ENCODE results near the gene XXYLT1.
"Not testable (repeated sequence)": the region's sequence is repeated elsewhere in the genome, so short reads cannot be mapped to it uniquely, and the experiment has no call there.

XXYLT1 gene

DNA sequence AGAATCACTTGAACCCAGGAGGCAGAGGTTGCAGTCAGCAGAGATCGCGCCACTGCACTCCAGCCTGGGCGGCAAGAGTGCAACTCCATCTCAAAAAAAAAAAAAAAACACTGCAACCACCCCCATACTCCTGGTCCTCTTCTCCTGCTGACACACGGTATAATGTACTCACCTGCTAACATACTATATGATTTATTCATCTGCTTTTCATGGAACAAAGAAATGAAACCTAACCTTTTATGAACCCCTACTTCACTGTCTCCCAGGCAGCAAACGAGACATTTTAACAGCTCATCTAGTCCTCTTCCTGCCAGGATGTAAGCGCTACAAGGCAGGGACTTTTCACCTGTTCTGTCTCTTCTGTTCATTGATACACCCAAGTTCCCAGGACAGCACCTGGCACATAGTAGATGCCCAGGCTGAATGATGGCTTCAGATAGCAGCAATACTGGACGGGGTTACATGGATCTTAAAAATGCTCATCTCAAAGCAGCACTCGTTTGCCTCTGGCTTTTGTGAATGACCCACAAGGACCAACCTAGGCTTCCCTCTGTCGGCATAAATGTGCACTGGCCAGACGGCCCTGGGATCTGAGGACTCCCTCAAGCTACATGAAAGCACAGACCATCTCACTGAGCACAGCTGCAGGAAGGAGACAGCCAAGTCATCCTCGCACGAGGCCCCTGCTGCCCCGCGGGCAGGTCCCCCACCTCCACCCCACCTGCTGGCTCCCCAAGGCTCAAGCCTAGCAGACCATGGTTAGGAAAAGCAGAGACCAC, 20.3 kb downstream of the XXYLT1 start:
- DNase-seq = no peak

DNA sequence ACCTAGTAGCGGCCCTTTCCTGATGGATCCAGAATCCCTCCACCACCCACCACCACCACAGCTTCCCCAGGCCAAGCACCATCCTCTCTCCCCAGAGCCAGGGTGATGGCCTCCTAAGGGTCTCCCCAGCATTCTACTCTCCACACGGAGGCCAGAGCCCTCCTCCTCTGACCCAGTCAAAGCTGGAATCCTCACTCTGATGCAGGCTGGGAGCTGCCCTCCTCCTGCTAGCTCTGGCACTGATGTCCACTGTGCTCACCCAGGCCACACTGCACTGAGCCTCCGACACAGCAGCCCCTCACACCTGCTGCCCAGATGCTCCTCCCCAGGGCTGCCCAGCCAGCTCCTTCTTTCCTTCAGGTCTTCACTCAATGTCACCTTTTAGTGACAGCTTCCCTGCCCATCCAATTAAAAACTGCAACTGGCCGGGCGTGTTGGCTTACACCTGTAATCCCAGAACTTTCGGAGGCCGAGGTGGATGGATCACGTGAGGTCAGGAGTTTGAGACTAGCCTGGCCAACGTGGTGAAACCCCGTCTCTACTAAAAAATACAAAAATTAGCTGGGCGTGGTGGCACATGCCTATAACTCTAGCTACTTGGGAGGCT, 21.0 kb downstream of the XXYLT1 start:
- DNase-seq = no peak

DNA sequence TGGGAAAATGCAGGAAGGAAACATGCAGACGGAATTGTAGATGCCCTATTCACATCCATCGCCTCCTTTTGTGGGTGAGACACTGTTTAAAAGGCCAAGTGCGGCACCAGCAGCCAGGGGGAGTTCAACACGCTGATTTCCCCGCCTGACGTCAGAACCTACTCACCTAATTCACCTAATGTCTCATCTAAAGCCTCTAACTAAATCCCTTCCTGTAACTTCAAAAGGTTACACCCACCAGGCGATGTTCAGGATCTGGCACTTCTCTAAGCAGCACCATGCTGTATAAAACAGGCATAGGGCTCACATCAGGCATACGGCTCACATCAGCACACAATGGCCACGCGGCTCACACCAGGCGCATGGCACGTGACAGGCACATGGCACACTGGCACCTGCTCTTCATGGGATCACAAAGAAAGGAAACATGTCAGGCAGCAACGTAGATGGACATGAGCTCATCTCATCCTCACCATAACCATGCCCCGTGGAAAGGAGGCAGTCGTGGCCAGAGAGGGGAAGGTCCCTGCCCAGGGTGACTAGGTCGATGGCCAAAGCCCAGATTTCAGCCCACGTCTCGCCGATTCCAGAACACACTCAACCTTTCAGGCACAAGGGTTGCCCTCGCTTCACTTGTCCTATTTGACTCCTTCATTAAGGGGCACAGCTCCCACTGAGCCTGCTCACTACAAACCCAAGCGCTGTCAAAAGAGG, 21.7 kb downstream of the XXYLT1 start:
- no peak for DNase-seq

DNA sequence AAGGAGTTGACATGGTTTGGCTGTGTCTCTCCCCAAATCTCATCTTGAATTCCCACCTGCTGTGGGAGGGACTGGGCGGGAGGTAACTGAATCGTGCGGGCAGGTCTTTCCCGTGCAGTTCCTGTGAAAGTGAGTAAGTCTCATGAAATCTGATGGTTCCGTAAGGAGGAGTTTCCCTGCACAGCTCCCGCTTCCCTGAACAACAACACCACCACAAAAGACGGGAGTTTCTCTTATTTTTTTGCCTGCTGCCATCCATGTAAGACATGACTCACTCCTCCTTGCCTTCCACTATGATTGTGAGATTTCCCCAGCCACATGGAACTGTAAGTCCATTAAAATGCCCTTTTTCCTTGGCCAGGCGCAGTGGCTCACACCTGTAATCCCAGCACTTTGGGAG, 22.7 kb downstream of the XXYLT1 start:
- DNase-seq = no peak

DNA sequence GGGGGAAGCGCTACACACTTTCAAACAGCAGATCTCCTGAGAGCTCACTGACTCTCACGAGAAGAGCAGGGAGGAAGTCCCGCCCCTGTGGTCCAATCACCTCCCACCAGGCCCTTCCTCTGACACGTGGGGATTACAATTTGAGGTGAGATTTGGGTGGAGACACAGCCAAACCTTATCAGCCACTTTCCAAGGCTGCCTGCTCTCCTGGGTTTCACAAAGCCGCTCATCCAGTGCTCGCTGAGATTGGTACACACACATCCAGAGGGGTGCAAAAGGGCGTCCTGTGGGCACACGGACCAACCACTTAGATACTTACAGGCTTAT, 23.1 kb downstream of the XXYLT1 start:
- no peak for DNase-seq

DNA sequence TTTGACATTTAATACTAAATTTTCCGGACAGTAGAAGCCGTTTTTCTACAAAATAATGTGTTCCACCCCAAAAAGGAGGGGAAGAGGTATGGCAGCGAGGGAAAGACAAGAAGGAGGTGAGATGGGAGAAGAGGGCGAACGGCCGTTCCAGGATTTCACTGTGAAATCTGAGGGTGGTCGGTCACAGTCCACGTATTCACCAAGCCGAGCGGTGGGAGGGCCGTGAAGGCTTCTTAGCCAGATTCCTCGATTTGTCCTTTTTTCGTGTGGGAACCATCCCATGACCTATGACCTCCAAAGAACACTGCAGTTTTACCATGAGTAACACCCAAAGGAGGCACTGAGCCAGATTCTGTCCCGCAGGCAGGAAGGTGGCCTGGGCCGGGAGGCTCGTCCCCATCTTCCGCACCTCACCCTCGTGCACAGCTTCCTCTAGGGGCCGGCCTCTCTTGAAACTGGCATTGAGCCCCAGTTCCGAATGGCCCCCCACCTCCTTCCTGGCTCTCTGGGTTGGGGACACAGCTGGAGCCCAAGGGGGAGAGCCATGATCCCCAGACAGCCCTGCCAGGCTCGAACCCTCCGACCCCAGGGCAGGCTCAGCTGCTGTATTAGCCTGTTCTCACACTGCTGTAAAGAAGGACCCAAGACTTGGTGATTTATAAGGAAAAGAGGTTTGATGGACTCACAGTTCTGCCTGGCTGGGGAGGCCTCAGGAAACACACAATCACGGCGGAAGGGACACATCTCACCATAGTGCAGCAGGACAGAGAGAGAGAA, 23.7 kb downstream of the XXYLT1 start:
- DNase-seq = no peak

DNA sequence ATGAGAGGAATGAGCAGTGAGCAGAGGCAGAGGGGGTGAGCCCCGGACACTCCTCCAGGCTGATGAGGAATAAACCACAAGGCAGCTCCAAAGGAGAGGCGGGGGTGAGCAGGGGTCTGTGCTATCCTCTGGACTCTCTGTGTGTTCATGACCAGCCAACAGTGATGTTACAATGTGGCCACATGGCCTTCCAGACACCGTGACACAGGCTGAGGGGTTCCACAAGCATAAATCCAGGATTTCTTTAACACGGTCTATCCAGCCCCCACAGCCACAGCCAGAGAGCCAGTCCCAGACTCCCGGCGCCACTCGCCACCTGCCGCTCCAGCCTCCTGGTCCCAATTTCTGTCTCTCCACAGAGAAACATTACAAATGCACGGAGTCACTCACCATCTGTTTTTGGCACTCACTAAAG, 24.4 kb downstream of the XXYLT1 start:
- no peak for DNase-seq

DNA sequence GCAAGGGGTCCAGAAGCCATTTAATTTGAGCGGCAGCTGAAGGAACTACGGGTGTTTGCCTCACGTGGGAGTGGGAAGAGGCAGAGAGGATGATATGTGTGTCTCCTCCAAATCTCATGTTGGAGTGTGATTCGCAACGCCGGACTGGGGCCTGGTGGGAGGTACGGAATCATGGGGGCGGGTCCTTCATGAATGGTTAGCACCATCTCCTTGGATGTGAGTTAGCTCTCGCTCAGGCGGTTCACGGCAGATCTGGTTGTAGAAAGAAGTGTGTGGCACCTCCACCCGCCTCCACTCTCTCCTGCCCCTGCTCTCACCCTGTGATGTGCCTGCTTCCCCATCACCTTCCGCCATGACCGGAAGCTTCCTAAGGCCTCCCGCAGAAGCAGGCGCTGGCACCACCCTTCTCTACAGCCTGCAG, 25.4 kb downstream of the XXYLT1 start:
- no peak for DNase-seq

DNA sequence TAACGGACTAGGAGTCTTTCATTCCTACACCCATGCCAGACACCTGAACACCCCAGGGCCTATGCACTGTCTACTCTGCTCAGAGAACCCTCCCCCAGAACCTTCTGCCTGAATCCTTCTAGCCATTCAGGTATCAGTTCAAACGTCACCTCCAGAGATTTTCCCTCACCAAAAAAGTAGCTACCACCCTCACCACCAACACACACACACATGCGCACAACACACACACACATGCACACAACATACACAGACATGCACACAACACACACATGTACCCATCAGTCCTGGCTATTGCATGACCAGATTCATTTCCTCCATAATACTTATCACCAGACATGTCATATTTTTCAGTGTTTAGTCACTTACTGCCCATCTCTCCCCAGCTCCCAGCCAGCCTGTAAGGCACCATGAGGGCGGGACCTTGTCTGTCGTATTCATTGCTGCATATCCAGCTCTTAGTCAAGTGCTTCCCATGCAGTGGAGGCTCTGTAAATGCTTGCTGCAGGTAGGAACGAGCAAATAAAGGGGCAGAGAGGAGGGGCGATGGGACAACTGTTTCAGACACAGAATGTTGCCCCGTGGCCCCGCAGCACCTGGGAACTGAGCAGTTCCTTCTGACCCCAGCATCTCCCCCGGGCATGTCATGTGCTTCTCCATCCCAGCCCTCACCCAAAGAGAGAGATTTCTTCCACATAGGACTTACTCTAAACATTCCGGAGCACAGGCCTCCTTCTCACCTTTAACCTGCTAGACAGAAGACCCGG, 29.2 kb downstream of the XXYLT1 start:
- DNase-seq = no peak

DNA sequence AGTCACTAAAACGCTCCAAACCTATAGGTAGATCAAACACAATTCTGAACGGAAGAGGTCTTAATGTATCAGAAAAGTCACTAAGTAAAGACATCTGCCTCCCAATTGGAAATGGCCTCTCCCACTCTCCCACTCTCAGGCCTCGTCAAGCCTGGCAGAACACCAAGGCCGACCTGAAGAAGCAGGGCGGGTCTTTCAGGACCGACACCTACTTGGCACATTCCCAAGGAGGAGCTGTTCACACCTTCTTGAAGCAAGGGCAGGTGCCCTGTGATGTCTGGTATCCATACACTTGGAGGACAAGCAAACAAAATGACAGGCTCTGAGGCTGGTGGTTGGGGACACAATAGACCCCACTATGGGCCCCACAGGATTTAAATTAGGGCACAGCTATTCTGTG, 30.0 kb downstream of the XXYLT1 start:
- no peak for DNase-seq

DNA sequence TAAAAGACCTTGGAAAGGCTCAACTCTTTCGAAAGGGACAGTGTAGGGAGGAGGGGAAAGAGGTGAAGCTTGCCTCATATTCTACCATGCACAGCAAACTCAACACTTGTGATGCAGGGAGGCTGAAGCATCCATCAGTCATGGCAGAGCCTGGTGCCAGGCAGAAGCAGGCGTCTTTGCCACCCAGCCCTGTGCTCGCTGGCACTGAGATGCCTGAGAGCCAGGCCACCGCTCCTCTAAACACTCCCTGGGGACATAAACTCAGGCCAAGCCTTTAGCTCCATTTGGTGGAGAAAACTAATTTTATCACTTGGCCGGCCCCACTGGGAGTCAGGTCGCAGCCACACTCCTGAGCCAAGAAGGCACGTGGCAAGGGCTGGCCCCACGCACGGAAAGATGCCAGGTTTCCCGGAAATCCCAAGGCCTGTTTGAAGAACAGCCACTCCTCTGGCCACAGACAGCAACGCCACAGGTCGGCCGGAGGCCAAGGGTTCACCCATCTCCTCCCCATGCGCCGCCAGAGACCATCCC, 30.7 kb downstream of the XXYLT1 start:
- no peak for DNase-seq

DNA sequence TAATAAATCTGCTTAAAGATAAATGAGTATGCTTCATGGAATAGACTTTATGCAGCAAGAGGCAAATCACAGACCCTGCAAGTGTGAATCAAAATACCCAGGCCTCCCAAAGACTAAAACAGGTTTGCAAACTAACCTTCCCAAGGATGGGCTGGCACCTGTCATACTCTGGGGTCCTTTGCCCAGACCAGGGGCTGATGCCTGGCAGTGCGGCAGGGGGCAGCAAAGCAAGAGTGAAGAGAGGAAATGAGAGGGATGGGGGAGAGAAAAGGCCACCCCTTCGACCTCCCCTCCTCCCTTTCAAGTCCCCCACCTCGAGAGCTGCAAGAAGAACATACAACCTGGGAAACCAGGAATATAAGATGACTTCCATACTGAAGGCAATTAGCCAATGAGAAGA, 31.8 kb downstream of the XXYLT1 start:
- DNase-seq = no peak

DNA sequence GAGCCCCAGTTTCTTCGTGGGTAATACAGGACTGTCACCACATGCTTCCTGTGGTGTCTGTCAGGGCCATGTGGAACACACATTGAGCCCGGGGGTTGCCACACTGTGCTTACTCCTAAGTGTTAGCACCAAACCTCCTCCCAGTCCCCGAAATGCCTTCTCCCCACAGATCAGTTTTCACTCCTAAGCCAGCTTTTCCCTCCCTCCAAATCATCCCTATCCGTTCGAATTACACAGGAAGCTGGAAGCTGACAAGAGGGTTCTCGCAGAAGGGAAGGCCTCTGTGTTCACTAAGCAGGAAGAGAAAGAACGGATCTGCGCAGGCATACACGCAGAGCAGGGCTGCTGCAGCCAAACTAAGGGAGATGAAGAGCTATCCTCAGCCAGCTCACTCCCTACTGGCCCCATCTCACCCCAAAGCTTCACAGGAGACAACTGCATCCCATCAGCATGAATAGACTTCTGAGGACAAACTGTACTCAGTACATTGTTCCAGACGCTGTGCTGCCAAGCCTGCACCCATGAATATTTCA, 32.3 kb downstream of the XXYLT1 start:
- no peak for DNase-seq

DNA sequence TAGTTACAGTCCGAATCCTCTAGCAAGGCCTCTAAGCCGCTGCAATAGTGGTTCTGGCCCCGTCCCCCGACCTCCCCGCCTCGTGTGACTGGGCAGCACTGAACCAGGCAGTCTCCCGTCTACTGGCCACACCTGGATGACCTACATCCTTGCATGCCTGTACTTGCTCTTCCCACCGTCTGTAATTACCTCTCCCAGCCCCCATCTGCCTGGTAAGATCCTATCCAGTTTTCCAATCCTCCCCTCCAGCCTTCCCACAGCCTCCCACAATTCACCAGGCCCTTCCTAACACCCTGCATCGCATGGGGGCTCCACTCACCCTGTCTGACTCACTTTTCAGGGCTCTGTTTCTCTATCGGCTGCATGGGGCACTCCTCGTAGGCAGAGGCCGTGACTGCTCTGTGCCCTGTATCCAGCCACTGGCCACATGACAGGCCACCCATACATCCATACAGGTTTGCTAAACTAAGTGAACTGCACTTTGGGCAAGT, 32.8 kb downstream of the XXYLT1 start:
- DNase-seq = no peak

DNA sequence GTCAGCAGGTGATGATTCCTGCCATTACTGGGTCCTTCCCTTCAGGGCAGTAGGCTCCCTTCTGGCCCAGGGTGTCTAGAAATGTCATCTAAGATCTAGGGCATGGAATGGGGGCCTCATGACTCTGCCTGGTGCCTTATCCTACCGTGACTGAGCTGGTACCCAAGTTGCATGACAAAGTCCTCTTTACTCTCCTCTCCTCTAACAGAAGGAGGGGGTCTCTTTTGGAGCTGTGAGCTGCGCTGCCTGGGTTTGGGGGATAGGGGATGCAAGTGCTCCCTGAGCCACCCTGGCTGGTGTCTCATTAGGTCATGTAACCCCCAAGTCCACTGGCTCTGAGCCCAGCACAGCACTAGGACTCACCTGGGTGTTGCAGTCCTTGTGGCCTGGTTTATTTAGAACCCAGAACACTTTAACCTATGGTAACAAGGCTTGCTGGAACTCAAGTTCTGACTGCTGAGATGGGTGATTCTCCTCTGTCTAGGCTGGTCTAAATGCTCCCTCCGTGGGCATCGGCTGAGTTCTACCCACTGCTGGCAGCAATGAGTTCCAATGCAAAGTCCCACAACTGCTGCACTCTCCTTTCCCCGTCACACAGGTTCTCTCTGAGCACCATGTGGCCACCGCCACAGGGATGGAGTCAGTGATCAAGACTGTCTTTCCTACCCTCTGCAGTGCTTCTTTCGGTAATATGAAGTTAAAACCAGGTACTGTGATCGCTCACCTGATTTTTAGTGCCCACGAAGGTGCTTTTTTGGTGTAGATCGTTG, 34.0 kb downstream of the XXYLT1 start:
- DNase-seq = no peak

DNA sequence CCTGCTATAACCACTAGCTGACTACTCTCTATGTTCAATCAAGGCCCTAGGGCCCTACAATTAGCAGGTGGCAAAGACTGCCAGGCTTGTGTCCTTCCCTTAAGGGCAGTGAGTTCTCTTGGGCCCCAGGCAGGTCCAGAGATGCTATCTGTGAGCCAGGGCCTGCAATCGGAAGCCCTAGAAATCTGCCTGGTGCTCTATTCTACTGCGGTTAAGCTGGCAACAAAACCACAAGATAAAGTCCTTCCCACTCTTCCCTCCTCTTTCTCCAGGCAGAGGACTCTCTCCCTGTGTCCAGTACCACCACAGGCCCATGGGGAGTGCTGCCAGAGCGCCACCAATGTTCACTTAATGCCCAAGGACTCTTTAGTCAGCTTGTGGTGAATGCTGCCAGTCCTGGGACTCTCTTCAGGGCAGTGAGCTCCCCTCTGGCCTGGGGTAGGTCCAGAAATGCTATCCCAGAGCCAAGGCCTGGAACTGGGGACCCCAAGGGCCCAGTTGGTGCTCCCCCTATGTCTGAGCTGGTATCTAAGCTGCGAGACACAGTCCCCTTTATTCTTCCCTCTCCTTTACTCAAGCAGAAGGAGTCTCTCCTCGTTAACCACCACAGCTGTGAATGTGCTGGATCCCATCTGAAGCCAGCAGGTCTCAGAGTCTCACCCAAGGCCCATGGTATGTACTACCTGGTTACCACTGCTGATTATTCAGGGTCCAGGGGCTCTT, 34.7 kb downstream of the XXYLT1 start:
- DNase-seq = no peak

DNA sequence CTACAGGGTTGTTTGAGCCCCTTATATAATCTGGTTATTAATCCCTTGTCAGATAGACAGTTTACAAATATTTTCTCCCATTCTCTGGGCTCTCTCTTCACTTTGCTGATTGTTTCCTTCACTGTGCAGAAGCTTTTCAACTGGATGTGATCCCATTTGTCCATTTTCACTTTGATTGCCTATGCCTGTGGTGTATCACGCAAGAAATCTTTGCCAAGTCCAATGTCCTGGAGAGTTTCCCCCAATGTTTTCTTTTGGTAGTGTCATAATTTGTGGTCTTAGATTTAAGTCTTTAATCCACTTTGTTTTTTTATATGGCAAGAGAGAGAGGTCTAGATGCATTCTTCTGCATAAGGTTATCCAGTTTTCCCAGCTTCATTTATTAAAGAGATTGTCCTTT, 40.7 kb downstream of the XXYLT1 start:
- no peak for DNase-seq

DNA sequence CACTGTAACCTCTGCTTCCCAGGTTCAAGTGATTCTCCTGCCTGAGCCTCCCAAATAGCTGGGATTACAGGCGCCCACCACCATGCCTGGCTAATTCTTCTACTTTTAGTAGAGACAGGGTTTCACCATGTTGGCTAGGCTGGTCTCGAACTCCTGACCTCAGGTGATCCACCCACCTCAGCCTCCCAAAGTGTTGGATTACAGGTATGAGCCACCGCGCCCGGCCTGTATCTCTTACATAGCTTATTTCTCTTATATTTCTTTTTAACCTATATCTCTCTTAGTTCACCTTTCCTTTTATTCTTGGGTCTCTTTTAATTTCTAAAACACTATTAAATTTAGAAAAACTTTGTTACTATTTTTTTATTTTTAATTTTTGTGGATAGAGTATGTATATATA, 42.1 kb downstream of the XXYLT1 start:
- DNase-seq = not testable (repeated sequence)

DNA sequence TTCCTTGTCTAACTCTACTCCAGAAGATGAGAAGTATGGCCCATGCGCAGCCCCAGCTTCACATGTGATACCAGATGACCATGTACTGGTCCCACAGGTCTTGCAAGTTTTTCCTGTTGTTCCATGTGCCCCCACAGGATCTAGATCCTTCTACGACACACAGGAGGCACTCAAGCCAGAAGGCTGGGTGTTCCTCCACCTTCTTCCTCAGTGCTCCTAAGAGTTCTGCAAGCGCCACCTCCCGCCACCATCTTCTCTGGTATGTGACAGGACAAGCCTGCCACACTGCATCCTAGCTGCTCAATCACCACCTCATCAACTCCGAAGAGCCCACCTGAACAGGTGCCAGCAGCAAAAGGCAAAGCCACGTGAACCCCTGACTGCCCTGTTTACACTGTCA, 43.1 kb downstream of the XXYLT1 start:
- no peak for DNase-seq

DNA sequence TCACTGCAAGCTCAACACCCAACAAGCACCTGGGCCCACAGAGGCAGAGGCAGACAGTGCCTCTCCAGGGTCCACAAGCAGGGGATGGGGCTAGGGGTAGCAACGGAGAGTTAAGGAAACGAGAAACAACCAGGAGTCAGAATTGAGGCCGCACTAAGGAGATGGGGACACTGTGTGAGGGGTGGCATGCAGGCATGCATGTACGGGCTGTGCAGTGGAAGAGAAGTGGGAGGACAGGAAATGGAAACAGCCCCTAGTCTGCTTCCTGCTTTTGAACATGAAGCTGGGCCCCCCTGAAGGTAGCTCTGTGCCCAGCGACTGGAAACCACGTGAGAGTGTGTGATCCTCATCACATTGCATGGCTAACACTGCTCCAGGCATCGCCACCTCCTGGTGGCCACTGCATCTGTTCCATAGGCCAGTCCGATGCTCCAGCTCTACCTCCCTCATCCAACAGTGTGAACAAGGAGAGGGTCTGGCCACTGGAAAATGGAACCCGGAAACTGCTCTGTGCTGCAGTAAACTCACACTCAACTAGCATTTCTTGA, 44.0 kb downstream of the XXYLT1 start:
- no peak for DNase-seq
